ENCODE results near the gene CHMP3. TPM values are rescaled to one million over a fixed set of nuclear protein-coding genes. Genes with fewer than 3 reads are reported as not detected.

Gene CHMP3
- polyA plus RNA-seq, 1 donor from 2014 or later = 31.8 TPM

DNA sequence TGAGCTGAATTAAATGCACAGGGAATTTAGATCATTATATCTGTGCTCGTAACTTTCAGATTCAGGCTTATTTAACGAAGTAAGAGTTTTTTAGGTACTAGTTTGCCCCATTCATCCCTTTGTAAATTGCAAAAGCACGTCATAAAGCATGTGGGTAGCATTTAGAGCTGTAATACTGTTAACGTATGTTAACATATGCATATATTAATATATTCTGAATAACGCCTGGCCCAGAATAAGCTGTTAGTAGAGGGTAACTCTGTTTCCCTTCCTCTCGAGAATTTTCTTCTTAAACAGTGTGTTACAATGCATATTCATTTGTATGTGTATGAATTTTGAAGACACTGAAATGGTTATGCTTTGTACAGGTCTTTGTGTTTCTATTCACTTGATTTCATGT is 91.6 kb downstream of the CHMP3 start:
- Histone ChIP-seq H3K4me3 (ENCODE audit: low read length) (no peak overlapping the region), H3K9me2 (ENCODE audit: insufficient read depth, low read length) (no peaks in the 10 kb centered on the region), H2AFZ (ENCODE audit: low read depth, low read length) (no peak overlapping the region), H3K36me3 (ENCODE audit: insufficient read depth, low read length) (no peaks in the 10 kb centered on the region), H3K79me2 (replicated peaks; ENCODE audit: insufficient read depth, low read length) (peaks cover 13% of the 10 kb centered on the region), H3K27me3 (ENCODE audit: insufficient read depth, low read depth, low read length) (no peaks in the 10 kb centered on the region), H3K4me2 (ENCODE audit: low read length) (no peak overlapping the region), H3K27ac (ENCODE audit: low read length) (no peak overlapping the region), H4K20me1 (ENCODE audit: insufficient read depth) (no peaks in the 10 kb centered on the region), H3F3A (ENCODE audit: insufficient read depth, low read length, poor library complexity, severe bottlenecking) (no peaks in the 10 kb centered on the region), H3K9me3 (ENCODE audit: low read length) (no peaks in the 10 kb centered on the region), H3K9ac (ENCODE audit: low read length) (no peak overlapping the region)
- TF ChIP-seq, protein P1, sequence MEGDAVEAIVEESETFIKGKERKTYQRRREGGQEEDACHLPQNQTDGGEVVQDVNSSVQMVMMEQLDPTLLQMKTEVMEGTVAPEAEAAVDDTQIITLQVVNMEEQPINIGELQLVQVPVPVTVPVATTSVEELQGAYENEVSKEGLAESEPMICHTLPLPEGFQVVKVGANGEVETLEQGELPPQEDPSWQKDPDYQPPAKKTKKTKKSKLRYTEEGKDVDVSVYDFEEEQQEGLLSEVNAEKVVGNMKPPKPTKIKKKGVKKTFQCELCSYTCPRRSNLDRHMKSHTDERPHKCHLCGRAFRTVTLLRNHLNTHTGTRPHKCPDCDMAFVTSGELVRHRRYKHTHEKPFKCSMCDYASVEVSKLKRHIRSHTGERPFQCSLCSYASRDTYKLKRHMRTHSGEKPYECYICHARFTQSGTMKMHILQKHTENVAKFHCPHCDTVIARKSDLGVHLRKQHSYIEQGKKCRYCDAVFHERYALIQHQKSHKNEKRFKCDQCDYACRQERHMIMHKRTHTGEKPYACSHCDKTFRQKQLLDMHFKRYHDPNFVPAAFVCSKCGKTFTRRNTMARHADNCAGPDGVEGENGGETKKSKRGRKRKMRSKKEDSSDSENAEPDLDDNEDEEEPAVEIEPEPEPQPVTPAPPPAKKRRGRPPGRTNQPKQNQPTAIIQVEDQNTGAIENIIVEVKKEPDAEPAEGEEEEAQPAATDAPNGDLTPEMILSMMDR (IDR thresholded peaks at IDR 0.05; ENCODE audit: poor library complexity, severe bottlenecking) = no peak
- TF ChIP-seq MXI1 (conservative IDR thresholded peaks at IDR 0.05; ENCODE audit: poor library complexity, severe bottlenecking) = no peak
- TF ChIP-seq EZH2 (IDR thresholded peaks at IDR 0.05; ENCODE audit: borderline replicate concordance, insufficient read depth, low read length, poor library complexity, severe bottlenecking) = no peak
- TF ChIP-seq, protein P2, sequence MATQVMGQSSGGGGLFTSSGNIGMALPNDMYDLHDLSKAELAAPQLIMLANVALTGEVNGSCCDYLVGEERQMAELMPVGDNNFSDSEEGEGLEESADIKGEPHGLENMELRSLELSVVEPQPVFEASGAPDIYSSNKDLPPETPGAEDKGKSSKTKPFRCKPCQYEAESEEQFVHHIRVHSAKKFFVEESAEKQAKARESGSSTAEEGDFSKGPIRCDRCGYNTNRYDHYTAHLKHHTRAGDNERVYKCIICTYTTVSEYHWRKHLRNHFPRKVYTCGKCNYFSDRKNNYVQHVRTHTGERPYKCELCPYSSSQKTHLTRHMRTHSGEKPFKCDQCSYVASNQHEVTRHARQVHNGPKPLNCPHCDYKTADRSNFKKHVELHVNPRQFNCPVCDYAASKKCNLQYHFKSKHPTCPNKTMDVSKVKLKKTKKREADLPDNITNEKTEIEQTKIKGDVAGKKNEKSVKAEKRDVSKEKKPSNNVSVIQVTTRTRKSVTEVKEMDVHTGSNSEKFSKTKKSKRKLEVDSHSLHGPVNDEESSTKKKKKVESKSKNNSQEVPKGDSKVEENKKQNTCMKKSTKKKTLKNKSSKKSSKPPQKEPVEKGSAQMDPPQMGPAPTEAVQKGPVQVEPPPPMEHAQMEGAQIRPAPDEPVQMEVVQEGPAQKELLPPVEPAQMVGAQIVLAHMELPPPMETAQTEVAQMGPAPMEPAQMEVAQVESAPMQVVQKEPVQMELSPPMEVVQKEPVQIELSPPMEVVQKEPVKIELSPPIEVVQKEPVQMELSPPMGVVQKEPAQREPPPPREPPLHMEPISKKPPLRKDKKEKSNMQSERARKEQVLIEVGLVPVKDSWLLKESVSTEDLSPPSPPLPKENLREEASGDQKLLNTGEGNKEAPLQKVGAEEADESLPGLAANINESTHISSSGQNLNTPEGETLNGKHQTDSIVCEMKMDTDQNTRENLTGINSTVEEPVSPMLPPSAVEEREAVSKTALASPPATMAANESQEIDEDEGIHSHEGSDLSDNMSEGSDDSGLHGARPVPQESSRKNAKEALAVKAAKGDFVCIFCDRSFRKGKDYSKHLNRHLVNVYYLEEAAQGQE (IDR thresholded peaks at IDR 0.05; ENCODE audit: borderline replicate concordance) = no peak
- TF ChIP-seq POLR2AphosphoS5 (IDR thresholded peaks at IDR 0.05) = no peak
- TF ChIP-seq EP300 (conservative IDR thresholded peaks at IDR 0.05; ENCODE audit: poor library complexity, severe bottlenecking) = no peak
- no peak for TF ChIP-seq SMC3 (conservative IDR thresholded peaks at IDR 0.05; ENCODE audit: poor library complexity)
- no peak for TF ChIP-seq RAD21 (conservative IDR thresholded peaks at IDR 0.05)
- no peak for TF ChIP-seq TAF1 (IDR thresholded peaks at IDR 0.05; ENCODE audit: low read depth)

DNA sequence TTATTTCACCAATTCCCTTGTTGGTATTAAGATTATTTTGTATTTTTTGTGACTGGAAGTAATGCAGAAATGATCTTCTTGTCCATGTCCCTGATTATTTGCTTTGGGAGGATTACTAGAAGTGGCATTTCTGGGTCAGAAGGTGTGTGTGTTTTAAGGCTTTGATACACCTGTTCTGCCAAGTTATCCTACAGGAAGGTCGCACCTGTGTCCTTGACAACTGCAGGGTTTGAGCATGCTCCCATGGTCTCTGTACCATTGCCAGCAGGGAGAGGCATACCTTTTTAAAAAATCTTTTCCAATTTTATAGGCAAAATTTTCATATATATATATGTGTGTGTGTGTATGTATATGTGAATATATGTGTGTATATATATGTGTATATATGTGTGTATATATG is 92.4 kb downstream of the CHMP3 start:
- H3K4me2 ChIP-seq (ENCODE audit: low read length) = no peak overlapping the region
- H3K36me3 ChIP-seq (ENCODE audit: insufficient read depth, low read length) = no peaks in the 10 kb centered on the region
- H3K27ac ChIP-seq (ENCODE audit: low read length) = no peak overlapping the region
- no peaks in the 10 kb centered on the region for H3K27me3 ChIP-seq (ENCODE audit: insufficient read depth, low read depth, low read length)
- no peaks in the 10 kb centered on the region for H4K20me1 ChIP-seq (ENCODE audit: insufficient read depth)
- TF ChIP-seq EZH2 (IDR thresholded peaks at IDR 0.05; ENCODE audit: borderline replicate concordance, insufficient read depth, low read length, poor library complexity, severe bottlenecking) (no peak), EP300 (conservative IDR thresholded peaks at IDR 0.05; ENCODE audit: poor library complexity, severe bottlenecking) (no peak), RAD21 (conservative IDR thresholded peaks at IDR 0.05) (no peak), POLR2AphosphoS5 (IDR thresholded peaks at IDR 0.05) (no peak), SMC3 (conservative IDR thresholded peaks at IDR 0.05; ENCODE audit: poor library complexity) (no peak), TAF1 (IDR thresholded peaks at IDR 0.05; ENCODE audit: low read depth) (no peak), MXI1 (conservative IDR thresholded peaks at IDR 0.05; ENCODE audit: poor library complexity, severe bottlenecking) (no peak)
- TF ChIP-seq, protein P1 (IDR thresholded peaks at IDR 0.05; ENCODE audit: poor library complexity, severe bottlenecking) = no peak
- TF ChIP-seq, protein P2 (IDR thresholded peaks at IDR 0.05; ENCODE audit: borderline replicate concordance) = no peak
- no peak overlapping the region for H2AFZ ChIP-seq (ENCODE audit: low read depth, low read length)
- no peaks in the 10 kb centered on the region for H3K9me3 ChIP-seq (ENCODE audit: low read length)
- H3K9me2 ChIP-seq (ENCODE audit: insufficient read depth, low read length) = no peaks in the 10 kb centered on the region
- no peak overlapping the region for H3K9ac ChIP-seq (ENCODE audit: low read length)
- H3K4me3 ChIP-seq (ENCODE audit: low read length) = no peak overlapping the region
- H3F3A ChIP-seq (ENCODE audit: insufficient read depth, low read length, poor library complexity, severe bottlenecking) = no peaks in the 10 kb centered on the region
- H3K79me2 ChIP-seq (replicated peaks; ENCODE audit: insufficient read depth, low read length) = peaks cover 13% of the 10 kb centered on the region

Data from neural cell (in vitro differentiated cells).